Muscle of leg (tissue), 11 donors: ENCODE results near the gene VANGL2. TPM values are rescaled to one million over a fixed set of nuclear protein-coding genes. Genes with fewer than 3 reads are reported as not detected.

Experiments
- DNase-seq: peaks from one replicate; pipeline ENCODE4 v3.0.0; 2013
- H3K27ac ChIP-seq: one replicate; pipeline ENCODE4 v1.5.1; 2013; ENCODE audit warnings: mild to moderate bottlenecking, low read length, control low read depth
- H3K27me3 ChIP-seq: one replicate; pipeline ENCODE4 v1.6.1; 2013; ENCODE audit warnings: low read length; ENCODE audit not compliant: control insufficient read depth, insufficient read depth
- H3K36me3 ChIP-seq: one replicate; pipeline ENCODE4 v1.6.1; 2013; ENCODE audit warnings: low read length; ENCODE audit not compliant: control insufficient read depth, insufficient read depth
- H3K4me1 ChIP-seq: one replicate; pipeline ENCODE4 v1.6.1; 2013; ENCODE audit warnings: low read length; ENCODE audit not compliant: control insufficient read depth, insufficient read depth
- H3K4me3 ChIP-seq: one replicate; pipeline ENCODE4 v1.5.1; 2013; ENCODE audit warnings: low read length, control low read depth
- H3K9me3 ChIP-seq: replicated peaks from 2 replicates; pipeline ENCODE4 v1.6.1; 2013; ENCODE audit warnings: low read depth, low read length; ENCODE audit not compliant: control insufficient read depth
- WGBS: methylation state at CpG from one replicate; pipeline ENCODE4 v1.1.5; 2013; ENCODE audit warnings: missing lambda C conversion rate; ENCODE audit not compliant: insufficient coverage; 5-methylcytosine and 5-hydroxymethylcytosine counted together
- polyA plus RNA-seq, 8 donors: library from polyadenylated mRNA; unstranded; fragments of 120-200 nt; gene quantifications; one replicate each; pipeline versions ENCODE4 v1.2.1 to v1.2.3, GENCODE V29; 2013; ENCODE audit warnings: inconsistent platforms in 1 of 8, low replicate concordance in 1 of 8; ENCODE audit not compliant: insufficient read length in 8 of 8, insufficient read depth in 1 of 8
- total RNA-seq: library from RNA; stranded (reverse); fragments of 120-200 nt; gene quantifications from one replicate; pipeline ENCODE4 v1.2.4, GENCODE V29; 2013

Gene VANGL2
- total and polyA plus RNA-seq, 9 donors, result 2.3 to 17.8 (median 10.8) TPM

- Histone ChIP-seq H3K9me3 (no peaks in the 10 kb centered on the region), H3K27me3 (no peaks in the 10 kb centered on the region), H3K36me3 (no peaks in the 10 kb centered on the region), H3K27ac (no peak overlapping the region), H3K4me1 (no peaks in the 10 kb centered on the region), H3K4me3 (no peak overlapping the region)
- WGBS, result no CpG with 5 or more reads among the region's 7 CpGs
- no peak for DNase-seq
Measured at GRCh38 chr1:160451119-160451858, 50.9 kb downstream of the VANGL2 start.

- Histone ChIP-seq H3K4me1 (no peaks in the 10 kb centered on the region), H3K9me3 (no peaks in the 10 kb centered on the region), H3K27ac (no peak overlapping the region), H3K4me3 (no peak overlapping the region), H3K36me3 (no peaks in the 10 kb centered on the region), H3K27me3 (no peaks in the 10 kb centered on the region)
- no CpG with 5 or more reads among the region's 1 CpG for WGBS
- no peak for DNase-seq
Measured at GRCh38 chr1:160451859-160452232, 51.5 kb downstream of the VANGL2 start.

- Histone ChIP-seq H3K4me1 (no peaks in the 10 kb centered on the region), H3K27me3 (no peaks in the 10 kb centered on the region), H3K9me3 (no peaks in the 10 kb centered on the region), H3K27ac (no peak overlapping the region), H3K36me3 (no peaks in the 10 kb centered on the region), H3K4me3 (no peak overlapping the region)
- whole genome bisulfite sequencing, result 59% methylated on average over 5 of the region's 7 CpGs
- no peak for DNase-seq
Measured at GRCh38 chr1:160453443-160453842, 53.1 kb downstream of the VANGL2 start.

- no peak for DNase-seq
- Histone ChIP-seq H3K4me1 (no peaks in the 10 kb centered on the region), H3K27ac (no peak overlapping the region), H3K36me3 (no peaks in the 10 kb centered on the region), H3K9me3 (no peaks in the 10 kb centered on the region), H3K27me3 (no peaks in the 10 kb centered on the region), H3K4me3 (no peak overlapping the region)
- 78% methylated on average over 4 of the region's 6 CpGs for WGBS
Measured at GRCh38 chr1:160454371-160455152, 54.2 kb downstream of the VANGL2 start.

GRCh38 chr1:160455153-160455517, 54.8 kb downstream of the VANGL2 start:
- no CpG with 5 or more reads among the region's 1 CpG for WGBS
- DNase-seq, result no peak
- no peaks in the 10 kb centered on the region for H3K27me3 ChIP-seq
- H3K4me3 ChIP-seq, result no peak overlapping the region
- H3K4me1 ChIP-seq, result no peaks in the 10 kb centered on the region
- no peaks in the 10 kb centered on the region for H3K36me3 ChIP-seq
- no peaks in the 10 kb centered on the region for H3K9me3 ChIP-seq
- H3K27ac ChIP-seq, result no peak overlapping the region

GRCh38 chr1:160459056-160459455, 58.7 kb downstream of the VANGL2 start:
- Histone ChIP-seq H3K27ac (no peak overlapping the region), H3K27me3 (no peaks in the 10 kb centered on the region), H3K9me3 (no peaks in the 10 kb centered on the region), H3K4me1 (no peaks in the 10 kb centered on the region), H3K36me3 (no peaks in the 10 kb centered on the region), H3K4me3 (no peak overlapping the region)
- no CpG with 5 or more reads among the region's 2 CpGs for WGBS
- no peak for DNase-seq

GRCh38 chr1:160459687-160460086, 59.3 kb downstream of the VANGL2 start:
- Histone ChIP-seq H3K4me1 (no peaks in the 10 kb centered on the region), H3K4me3 (no peak overlapping the region), H3K36me3 (no peaks in the 10 kb centered on the region), H3K9me3 (no peaks in the 10 kb centered on the region), H3K27me3 (no peaks in the 10 kb centered on the region), H3K27ac (no peak overlapping the region)
- DNase-seq, result no peak
- no CpG with 5 or more reads among the region's 2 CpGs for WGBS

- WGBS, result no CpG with 5 or more reads among the region's 5 CpGs
- H3K27ac ChIP-seq, result no peak overlapping the region
- DNase-seq, result no peak
- no peaks in the 10 kb centered on the region for H3K9me3 ChIP-seq
- no peak overlapping the region for H3K4me3 ChIP-seq
- H3K27me3 ChIP-seq, result no peaks in the 10 kb centered on the region
- no peaks in the 10 kb centered on the region for H3K36me3 ChIP-seq
- no peaks in the 10 kb centered on the region for H3K4me1 ChIP-seq
Measured at GRCh38 chr1:160460214-160460642, 59.9 kb downstream of the VANGL2 start.

GRCh38 chr1:160460683-160461287, 60.4 kb downstream of the VANGL2 start:
- Histone ChIP-seq H3K9me3 (no peaks in the 10 kb centered on the region), H3K4me3 (no peak overlapping the region), H3K27me3 (no peaks in the 10 kb centered on the region), H3K36me3 (no peaks in the 10 kb centered on the region), H3K4me1 (no peaks in the 10 kb centered on the region), H3K27ac (no peak overlapping the region)
- WGBS, result 67% methylated on average over 1 of the region's 4 CpGs
- no peak for DNase-seq

- Histone ChIP-seq H3K9me3 (no peaks in the 10 kb centered on the region), H3K4me1 (no peaks in the 10 kb centered on the region), H3K27ac (no peak overlapping the region), H3K27me3 (peaks cover 2% of the 10 kb centered on the region), H3K4me3 (no peak overlapping the region), H3K36me3 (no peaks in the 10 kb centered on the region)
- WGBS, result 86% methylated on average over 6 of the region's 6 CpGs
- DNase-seq, result no peak
Measured at GRCh38 chr1:160465123-160465522, 64.8 kb downstream of the VANGL2 start.
